Mesendoderm (in vitro differentiated cells): ENCODE measurements around the gene GPRASP1.

Experiments
- DNase-seq: peaks from one replicate; pipeline ENCODE4 v3.0.0; 2013
- H2AK5ac ChIP-seq: 2 replicates; pipeline ENCODE4 v1.6.1; 2013; ENCODE audit warnings: low read length, inconsistent platforms
- H2BK120ac ChIP-seq: 2 replicates; pipeline ENCODE4 v1.6.1; 2013; ENCODE audit warnings: low read depth, mild to moderate bottlenecking, low read length, moderate library complexity, mixed read lengths
- H2BK15ac ChIP-seq: replicated peaks from 2 replicates; pipeline ENCODE4 v1.6.1; 2013; ENCODE audit warnings: low read depth, mild to moderate bottlenecking, moderate library complexity
- H2BK5ac ChIP-seq: 2 replicates; pipeline ENCODE4 v1.6.1; 2013; ENCODE audit warnings: low read length, inconsistent platforms
- H3K18ac ChIP-seq: 2 replicates; pipeline ENCODE4 v1.6.1; 2013; ENCODE audit warnings: mild to moderate bottlenecking, low read length, mixed read lengths
- H3K23ac ChIP-seq: one replicate; pipeline ENCODE4 v1.6.1; 2013; ENCODE audit warnings: low read length
- H3K27ac ChIP-seq: 2 replicates; pipeline ENCODE4 v1.5.1; 2013; ENCODE audit warnings: low read depth, mild to moderate bottlenecking, inconsistent platforms, low read length, moderate library complexity
- H3K27me3 ChIP-seq: 2 replicates; pipeline ENCODE4 v1.6.1; 2013; ENCODE audit warnings: low read length, control low read depth, mild to moderate bottlenecking, inconsistent platforms; ENCODE audit not compliant: insufficient read depth, poor library complexity
- H3K36me3 ChIP-seq: 2 replicates; pipeline ENCODE4 v1.6.1; 2013; ENCODE audit warnings: low read length, inconsistent platforms; ENCODE audit not compliant: control insufficient read depth, insufficient read depth
- H3K4ac ChIP-seq: one replicate; pipeline ENCODE4 v1.6.1; 2013; ENCODE audit warnings: low read depth, mild to moderate bottlenecking, low read length, moderate library complexity
- H3K4me1 ChIP-seq: 2 replicates; pipeline ENCODE4 v1.6.1; 2013; ENCODE audit warnings: low read depth, low read length, inconsistent platforms; ENCODE audit not compliant: control insufficient read depth
- H3K4me2 ChIP-seq: 2 replicates; pipeline ENCODE4 v1.6.1; 2013; ENCODE audit warnings: low read length
- H3K4me3 ChIP-seq: 2 replicates; pipeline ENCODE4 v1.5.1; 2013; ENCODE audit warnings: mild to moderate bottlenecking, low read length
- H3K56ac ChIP-seq: one replicate; pipeline ENCODE4 v1.6.1; 2013; ENCODE audit warnings: low read length
- H3K79me1 ChIP-seq: 2 replicates; pipeline ENCODE4 v1.6.1; 2013; ENCODE audit warnings: low read length, inconsistent platforms
- H3K79me2 ChIP-seq: 2 replicates; pipeline ENCODE4 v1.6.1; 2013; ENCODE audit warnings: mild to moderate bottlenecking, low read length; ENCODE audit not compliant: control insufficient read depth, insufficient read depth
- H3K9ac ChIP-seq: 2 replicates; pipeline ENCODE4 v1.6.1; 2013; ENCODE audit warnings: low read length, inconsistent platforms
- H4K5ac ChIP-seq: one replicate; pipeline ENCODE4 v1.6.1; 2013; ENCODE audit warnings: low read length
- H4K8ac ChIP-seq: one replicate; pipeline ENCODE4 v1.6.1; 2013; ENCODE audit warnings: low read depth, mild to moderate bottlenecking, control low read depth, low read length, moderate library complexity
- WGBS: extraction: QIAGEN DNeasy Blood & Tissue Kit; methylation state at CpG from one replicate; pipeline ENCODE4 v1.1.7; 2013; ENCODE audit warnings: low lambda C conversion rate, missing lambda C conversion rate; ENCODE audit not compliant: insufficient coverage; ENCODE audit errors: extremely low coverage; 5-methylcytosine and 5-hydroxymethylcytosine counted together

GPRASP1 gene

GRCh38 chrX:102637561-102637960 is 13.7 kb upstream of the GPRASP1 start:
- H3K36me3 ChIP-seq, result no peaks in the 10 kb centered on the region
- no peak overlapping the region for H3K4me3 ChIP-seq
- H2BK120ac ChIP-seq, result no peak overlapping the region
- no peak overlapping the region for H4K5ac ChIP-seq
- H3K27ac ChIP-seq, result no peak overlapping the region
- no peaks in the 10 kb centered on the region for H3K79me1 ChIP-seq
- H3K4ac ChIP-seq, result no peak overlapping the region
- H2BK15ac ChIP-seq, result no peak overlapping the region
- H3K27me3 ChIP-seq, result no peaks in the 10 kb centered on the region
- no peak overlapping the region for H3K56ac ChIP-seq
- H3K79me2 ChIP-seq, result no peaks in the 10 kb centered on the region
- H3K4me2 ChIP-seq, result no peak overlapping the region
- H3K9ac ChIP-seq, result no peak overlapping the region
- H3K23ac ChIP-seq, result no peak overlapping the region
- H4K8ac ChIP-seq, result no peak overlapping the region
- H2BK5ac ChIP-seq, result no peak overlapping the region
- no peaks in the 10 kb centered on the region for H3K4me1 ChIP-seq
- H2AK5ac ChIP-seq, result no peak overlapping the region
- WGBS, result no CpG with 5 or more reads among the region's 1 CpG
- H3K18ac ChIP-seq, result no peak overlapping the region
- no peak for DNase-seq

DNA sequence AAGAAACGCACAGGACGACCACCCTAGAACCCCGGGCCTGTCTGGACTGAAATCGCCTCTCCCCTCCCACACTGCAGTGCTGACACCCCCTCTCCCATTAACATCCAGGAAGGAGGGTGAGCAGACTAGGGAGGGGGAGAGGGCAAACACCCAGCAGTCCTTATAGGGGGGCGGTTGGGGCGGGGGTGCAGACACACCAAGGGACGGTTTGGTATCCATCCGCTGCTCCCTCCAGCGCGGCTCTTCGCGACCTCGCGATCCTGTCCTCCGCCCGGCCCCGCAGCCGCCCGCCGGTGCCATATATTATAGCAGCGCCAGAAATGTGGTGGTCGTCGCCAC is 411 bp upstream of the GPRASP1 start:
- no peaks in the 10 kb centered on the region for H3K79me1 ChIP-seq
- no peaks in the 10 kb centered on the region for H3K79me2 ChIP-seq
- no peak overlapping the region for H2BK5ac ChIP-seq
- no peak overlapping the region for H2AK5ac ChIP-seq
- no peak overlapping the region for H2BK120ac ChIP-seq
- no peak overlapping the region for H3K4me3 ChIP-seq
- no peak overlapping the region for H4K5ac ChIP-seq
- H2BK15ac ChIP-seq, result no peak overlapping the region
- H3K27ac ChIP-seq, result no peak overlapping the region
- H3K36me3 ChIP-seq, result no peaks in the 10 kb centered on the region
- no peak overlapping the region for H3K9ac ChIP-seq
- no peak overlapping the region for H3K18ac ChIP-seq
- no peaks in the 10 kb centered on the region for H3K27me3 ChIP-seq
- H3K23ac ChIP-seq, result no peak overlapping the region
- WGBS, result no CpG with 5 or more reads among the region's 23 CpGs
- H3K4ac ChIP-seq, result no peak overlapping the region
- no peaks in the 10 kb centered on the region for H3K4me1 ChIP-seq
- no peak overlapping the region for H4K8ac ChIP-seq
- H3K4me2 ChIP-seq, result peak overlapping the region; percentile 29
- H3K56ac ChIP-seq, result no peak overlapping the region
- no peak for DNase-seq

DNA sequence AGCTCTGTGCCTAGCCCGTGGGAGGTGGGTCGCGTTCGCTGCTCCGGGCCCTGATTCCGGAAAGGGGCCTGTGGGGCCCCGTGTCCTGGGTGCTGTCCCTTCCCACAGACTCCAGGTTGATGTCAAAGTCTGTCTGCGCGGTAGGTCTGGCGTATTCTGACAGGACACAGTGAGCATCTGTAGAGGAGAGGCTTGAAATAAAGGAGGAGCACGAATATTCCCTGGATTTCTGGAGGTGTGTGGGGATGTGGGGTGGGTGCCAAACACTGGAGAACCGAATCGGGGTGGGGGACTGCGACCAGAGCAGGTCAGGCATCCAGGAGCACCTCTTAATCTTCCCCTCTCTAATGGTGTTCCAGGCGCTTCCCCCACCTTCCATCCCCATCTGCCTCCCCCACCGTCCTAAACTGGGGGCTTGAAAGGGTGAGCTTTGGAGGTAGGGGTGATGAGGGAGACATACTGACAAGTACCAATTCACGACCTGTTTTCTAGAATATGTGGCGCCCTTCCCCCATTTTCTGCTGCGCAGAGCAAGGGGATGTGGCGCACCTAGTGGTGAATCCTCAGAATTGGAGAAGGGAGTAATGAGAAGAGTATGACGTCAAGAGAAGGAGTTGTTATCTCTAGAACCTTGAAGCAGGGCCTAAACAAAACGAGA is 877 bp downstream of the GPRASP1 start:
- no CpG with 5 or more reads among the region's 22 CpGs for WGBS
- DNase-seq, result peak; percentile 55
- H3K79me2 ChIP-seq, result no peaks in the 10 kb centered on the region
- no peak overlapping the region for H2BK120ac ChIP-seq
- no peaks in the 10 kb centered on the region for H3K27me3 ChIP-seq
- no peak overlapping the region for H3K23ac ChIP-seq
- no peak overlapping the region for H3K56ac ChIP-seq
- H4K5ac ChIP-seq, result no peak overlapping the region
- H3K79me1 ChIP-seq, result no peaks in the 10 kb centered on the region
- H3K18ac ChIP-seq, result no peak overlapping the region
- no peaks in the 10 kb centered on the region for H3K36me3 ChIP-seq
- H2BK5ac ChIP-seq, result no peak overlapping the region
- peak overlapping the region; percentile 29 for H3K9ac ChIP-seq
- H2AK5ac ChIP-seq, result no peak overlapping the region
- no peak overlapping the region for H3K27ac ChIP-seq
- H3K4me3 ChIP-seq, result no peak overlapping the region
- no peak overlapping the region for H2BK15ac ChIP-seq
- H3K4ac ChIP-seq, result no peak overlapping the region
- H4K8ac ChIP-seq, result no peak overlapping the region
- H3K4me2 ChIP-seq, result peak overlapping the region; percentile 24
- H3K4me1 ChIP-seq, result no peaks in the 10 kb centered on the region

DNA sequence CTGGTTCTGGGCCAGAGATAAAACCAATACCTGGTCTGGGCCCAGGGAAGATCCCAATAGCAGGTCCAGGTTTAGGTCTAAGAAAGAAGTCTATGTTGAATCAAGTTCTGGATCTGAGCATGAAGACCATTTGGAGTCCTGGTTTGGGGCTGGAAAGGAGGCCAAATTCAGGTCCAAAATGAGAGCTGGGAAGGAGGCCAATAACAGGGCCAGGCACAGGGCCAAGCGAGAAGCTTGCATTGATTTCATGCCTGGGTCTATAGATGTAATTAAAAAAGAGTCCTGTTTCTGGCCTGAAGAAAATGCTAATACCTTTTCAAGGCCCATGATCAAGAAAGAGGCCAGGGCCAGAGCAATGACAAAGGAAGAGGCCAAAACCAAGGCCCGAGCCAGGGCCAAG is 3.4 kb downstream of the GPRASP1 start:
- no peak overlapping the region for H2BK120ac ChIP-seq
- no peak overlapping the region for H3K4me3 ChIP-seq
- H3K36me3 ChIP-seq, result no peaks in the 10 kb centered on the region
- no peaks in the 10 kb centered on the region for H3K4me1 ChIP-seq
- no peak overlapping the region for H3K18ac ChIP-seq
- no peak overlapping the region for H3K23ac ChIP-seq
- H3K27me3 ChIP-seq, result no peaks in the 10 kb centered on the region
- no peak for DNase-seq
- no peaks in the 10 kb centered on the region for H3K79me1 ChIP-seq
- WGBS, result no CpG with 5 or more reads among the region's 2 CpGs
- no peak overlapping the region for H4K8ac ChIP-seq
- H3K9ac ChIP-seq, result no peak overlapping the region
- no peak overlapping the region for H3K4ac ChIP-seq
- no peak overlapping the region for H3K56ac ChIP-seq
- no peak overlapping the region for H2BK15ac ChIP-seq
- no peak overlapping the region for H2BK5ac ChIP-seq
- no peak overlapping the region for H2AK5ac ChIP-seq
- no peak overlapping the region for H4K5ac ChIP-seq
- H3K79me2 ChIP-seq, result no peaks in the 10 kb centered on the region
- H3K4me2 ChIP-seq, result no peak overlapping the region
- no peak overlapping the region for H3K27ac ChIP-seq

DNA sequence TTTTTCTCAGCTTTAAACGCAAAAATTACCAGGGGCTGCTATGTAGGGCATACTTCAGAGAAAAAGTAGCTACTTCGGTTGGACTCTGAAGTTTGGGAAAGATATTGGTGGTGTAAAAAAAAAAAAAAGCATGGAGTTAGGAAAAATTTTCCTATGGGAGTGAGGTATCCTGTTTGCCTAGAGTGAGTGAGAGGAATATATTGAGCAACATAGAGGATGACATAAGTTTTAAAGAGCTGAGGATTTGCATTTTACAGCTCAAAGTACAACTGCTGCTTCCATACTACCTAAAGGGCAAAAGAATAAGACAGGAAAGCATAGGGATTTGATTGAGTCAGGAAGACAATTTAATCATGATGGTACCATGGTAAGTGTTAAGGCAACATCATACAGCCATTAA is 7.3 kb downstream of the GPRASP1 start:
- Histone ChIP-seq H3K4me1 (no peaks in the 10 kb centered on the region), H3K27me3 (no peaks in the 10 kb centered on the region), H2BK15ac (no peak overlapping the region), H3K18ac (no peak overlapping the region), H3K4ac (no peak overlapping the region), H3K56ac (no peak overlapping the region), H3K9ac (no peak overlapping the region), H4K5ac (no peak overlapping the region), H3K4me2 (no peak overlapping the region), H3K79me1 (no peaks in the 10 kb centered on the region), H3K27ac (no peak overlapping the region), H3K36me3 (no peaks in the 10 kb centered on the region), H2AK5ac (no peak overlapping the region), H2BK5ac (no peak overlapping the region), H3K79me2 (no peaks in the 10 kb centered on the region), H2BK120ac (no peak overlapping the region), H4K8ac (no peak overlapping the region), H3K4me3 (no peak overlapping the region), H3K23ac (no peak overlapping the region)
- DNase-seq, result no peak
- WGBS, result no CpG with 5 or more reads among the region's 2 CpGs
